ENCODE data around the gene ALPK3.

The ALPK3 gene

GRCh38 chr15:84824260-84825007 lies 7.3 kb downstream of the ALPK3 start:
- DNase-seq (ENCODE audit: low read depth in 2 of 2) = no peak

DNA sequence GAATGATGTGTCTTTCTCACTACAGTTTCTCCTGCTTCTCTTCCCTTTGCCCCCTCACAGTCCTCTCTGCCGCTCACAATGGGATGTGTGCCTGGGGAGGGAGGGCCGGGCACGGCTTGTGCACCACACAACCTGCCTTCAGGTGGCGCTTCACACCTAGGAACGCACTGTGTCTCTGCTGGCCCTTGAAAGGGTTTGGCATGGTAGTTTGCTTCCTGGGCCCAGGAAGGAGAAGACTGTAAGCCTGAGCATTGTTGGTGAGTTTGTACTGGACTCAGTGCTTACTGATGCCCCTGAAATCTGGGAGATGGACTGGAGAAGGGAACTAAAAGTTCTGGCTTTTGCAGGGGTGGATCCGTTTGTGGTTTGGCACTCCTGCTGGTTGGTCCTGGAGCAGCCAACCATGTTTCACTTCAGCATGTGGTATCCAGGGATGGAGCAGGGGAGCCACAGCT lies 9.2 kb downstream of the ALPK3 start:
- DNase-seq (ENCODE audit: low read depth in 2 of 2) = no peak

GRCh38 chr15:84827246-84827645 lies 10.1 kb downstream of the ALPK3 start:
- no peak for DNase-seq (ENCODE audit: low read depth in 2 of 2)

GRCh38 chr15:84828086-84828908 lies 11.1 kb downstream of the ALPK3 start:
- no peak for DNase-seq (ENCODE audit: low read depth in 2 of 2)

- no peak for DNase-seq (ENCODE audit: low read depth in 2 of 2)
Measured at GRCh38 chr15:84829428-84829827, 12.3 kb downstream of the ALPK3 start.

DNA sequence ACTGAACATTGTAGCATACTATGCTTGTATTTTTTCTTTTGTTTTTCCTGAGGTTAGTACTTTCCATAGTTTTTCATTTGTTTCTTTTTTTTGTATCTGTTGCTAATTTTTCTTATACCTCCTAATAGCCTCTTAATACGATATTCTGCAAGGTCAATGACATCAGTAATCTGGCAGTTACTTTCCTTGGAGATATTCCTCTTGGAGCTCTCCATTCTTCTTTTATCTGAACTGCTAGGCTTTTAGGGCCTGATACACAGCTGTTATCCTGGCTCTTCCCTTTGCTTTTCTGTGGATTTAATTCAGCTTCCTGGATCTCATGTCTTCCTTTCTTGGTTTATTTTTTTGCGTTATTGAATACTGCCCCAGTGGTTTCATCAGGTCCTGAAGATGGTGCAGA lies 12.9 kb downstream of the ALPK3 start:
- DNase-seq (ENCODE audit: low read depth in 2 of 2) = no peak

DNA sequence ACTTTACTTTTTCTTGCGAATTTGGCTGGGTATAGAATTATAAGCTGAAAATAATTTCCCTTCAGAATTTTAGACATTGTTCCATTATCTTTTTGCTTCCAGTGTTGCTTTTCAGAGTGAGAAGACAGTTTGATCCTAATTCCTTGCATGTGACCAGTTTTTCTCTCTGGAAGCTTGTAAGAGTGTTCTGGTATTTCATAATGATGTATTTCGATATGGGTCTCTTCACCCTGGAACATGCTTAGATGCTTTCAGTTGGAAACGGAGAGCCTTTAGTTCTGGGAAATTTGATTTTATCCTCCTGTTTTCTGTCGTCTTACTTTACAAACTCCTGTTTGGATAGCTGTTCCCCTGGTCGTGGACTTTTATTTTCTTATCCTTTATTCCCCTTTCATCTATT lies 13.9 kb downstream of the ALPK3 start:
- no peak for DNase-seq (ENCODE audit: low read depth in 2 of 2)

DNA sequence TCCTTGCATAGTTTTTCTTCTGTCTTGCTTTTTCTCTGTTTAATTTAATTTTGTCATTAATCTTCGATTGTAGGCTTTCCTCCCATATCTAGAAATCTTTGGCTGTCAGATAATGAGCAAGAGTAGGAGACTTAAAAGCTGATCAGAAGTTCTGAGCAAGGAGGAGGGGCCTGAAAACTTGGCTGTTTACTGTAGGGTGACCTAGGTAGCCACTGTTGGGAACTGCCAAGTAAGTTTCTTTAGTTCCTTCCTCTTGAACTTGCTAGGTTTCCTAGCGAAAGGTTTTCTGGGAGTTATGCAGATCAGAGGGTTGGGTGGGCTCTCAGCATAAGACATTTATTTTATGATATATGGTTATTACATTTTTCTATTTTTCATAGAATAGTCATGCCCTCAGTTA lies 14.5 kb downstream of the ALPK3 start:
- no peak for DNase-seq (ENCODE audit: low read depth in 2 of 2)

GRCh38 chr15:84832448-84833040 lies 15.4 kb downstream of the ALPK3 start:
- DNase-seq (ENCODE audit: low read depth in 2 of 2) = no peak

- DNase-seq (ENCODE audit: low read depth in 2 of 2) = no peak
Measured at GRCh38 chr15:84833447-84834228, 16.5 kb downstream of the ALPK3 start.

DNA sequence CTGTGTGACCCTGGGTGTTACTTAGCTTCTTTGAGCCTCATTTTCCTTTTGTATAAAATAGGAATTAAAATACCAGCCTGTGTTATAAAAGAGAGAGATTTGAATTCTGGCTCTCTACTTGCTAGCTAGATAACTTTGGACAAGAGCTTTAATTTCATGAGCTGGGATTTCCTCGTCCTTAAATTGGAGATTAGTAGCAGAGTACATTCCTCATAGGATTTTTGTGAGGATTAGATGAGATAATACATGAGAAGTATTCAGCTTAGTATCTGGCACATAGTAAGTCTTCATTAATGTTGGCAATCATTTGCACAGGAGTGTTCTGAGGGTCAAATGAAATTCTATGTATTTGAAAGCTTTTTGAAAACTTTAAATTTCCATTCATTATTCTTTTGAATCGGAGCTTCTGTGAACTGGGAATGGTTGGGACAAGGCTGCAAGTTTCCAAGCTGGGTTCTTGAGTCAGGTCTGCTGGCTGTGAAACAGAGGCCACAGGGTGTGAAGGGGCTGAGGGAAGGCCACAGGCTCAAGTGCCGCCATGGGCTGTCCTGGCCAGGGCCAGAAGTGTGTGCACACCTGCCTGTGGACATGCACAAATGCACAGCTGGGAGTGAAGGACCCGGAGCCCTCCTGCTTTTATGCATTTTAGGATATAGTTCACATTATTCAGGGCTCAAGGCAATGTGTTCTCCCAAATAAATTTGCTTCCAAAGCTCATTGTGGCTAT lies 17.2 kb downstream of the ALPK3 start:
- no peak for DNase-seq (ENCODE audit: low read depth in 2 of 2)

DNA sequence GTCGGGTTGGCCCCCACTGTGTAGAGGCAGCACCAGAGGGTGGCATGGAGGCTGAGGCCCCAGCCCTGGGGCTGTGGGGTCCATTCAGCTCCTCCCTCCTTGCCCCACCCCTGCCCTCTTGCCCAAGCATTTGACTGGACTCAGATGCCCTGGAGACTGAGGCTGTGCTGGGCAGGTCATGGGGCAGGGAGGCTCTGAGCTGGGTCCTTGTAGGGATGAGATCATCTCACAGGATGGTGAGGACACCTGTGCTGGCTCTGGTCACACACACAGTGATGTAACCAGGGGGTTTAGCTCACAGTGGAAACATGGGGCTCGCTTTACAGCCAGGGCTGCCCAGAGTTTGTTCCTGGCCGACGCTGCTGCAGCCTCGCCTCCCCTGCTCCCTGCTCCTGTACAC lies 17.8 kb downstream of the ALPK3 start:
- DNase-seq (ENCODE audit: low read depth in 2 of 2) = no peak

DNA sequence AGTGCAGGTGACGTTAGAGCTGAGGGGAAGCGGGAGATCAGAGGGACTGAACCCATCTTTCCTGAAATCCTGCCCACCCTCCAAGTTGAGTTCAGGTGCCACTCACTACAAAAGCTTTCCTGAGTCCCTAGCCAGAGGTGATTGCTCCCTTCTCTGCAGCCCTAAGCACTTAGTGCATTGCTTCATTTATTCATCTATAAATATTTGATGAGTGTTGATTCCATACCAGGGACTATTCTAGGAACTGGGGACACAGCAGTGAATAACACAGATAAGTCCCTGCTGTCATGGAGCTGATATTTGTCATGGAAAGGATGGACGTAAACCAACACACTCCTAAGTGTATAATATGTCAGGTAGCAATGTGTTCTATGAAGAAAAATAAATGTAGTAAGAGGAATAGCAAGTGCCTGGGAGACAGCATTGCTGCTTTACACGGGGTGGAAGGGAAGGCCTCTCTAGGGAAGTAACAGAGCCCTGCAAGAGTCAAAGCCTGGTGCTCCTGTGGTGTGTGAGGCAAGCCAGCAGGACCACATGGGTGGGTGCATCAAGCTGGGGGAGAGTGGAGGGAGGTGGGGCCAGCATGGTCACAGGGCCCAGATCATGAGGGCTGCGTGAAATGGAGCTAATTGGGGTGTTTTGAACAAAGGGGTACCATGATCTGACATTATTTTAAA lies 18.6 kb downstream of the ALPK3 start:
- no peak for DNase-seq (ENCODE audit: low read depth in 2 of 2)

GRCh38 chr15:84836844-84837243 lies 19.7 kb downstream of the ALPK3 start:
- no peak for DNase-seq (ENCODE audit: low read depth in 2 of 2)

DNA sequence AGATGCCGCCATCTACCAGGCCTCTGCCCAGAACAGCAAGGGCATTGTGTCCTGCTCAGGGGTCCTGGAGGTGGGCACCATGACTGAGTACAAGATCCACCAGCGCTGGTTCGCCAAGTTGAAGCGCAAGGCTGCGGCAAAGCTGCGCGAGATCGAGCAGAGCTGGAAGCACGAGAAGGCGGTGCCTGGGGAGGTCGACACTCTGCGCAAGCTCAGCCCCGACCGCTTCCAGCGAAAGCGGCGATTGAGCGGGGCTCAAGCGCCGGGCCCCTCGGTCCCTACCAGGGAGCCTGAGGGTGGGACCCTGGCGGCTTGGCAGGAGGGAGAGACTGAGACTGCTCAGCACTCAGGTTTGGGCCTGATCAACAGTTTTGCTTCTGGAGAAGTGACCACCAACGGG lies 22.6 kb downstream of the ALPK3 start:
- no peak for DNase-seq (ENCODE audit: low read depth in 2 of 2)

DNA sequence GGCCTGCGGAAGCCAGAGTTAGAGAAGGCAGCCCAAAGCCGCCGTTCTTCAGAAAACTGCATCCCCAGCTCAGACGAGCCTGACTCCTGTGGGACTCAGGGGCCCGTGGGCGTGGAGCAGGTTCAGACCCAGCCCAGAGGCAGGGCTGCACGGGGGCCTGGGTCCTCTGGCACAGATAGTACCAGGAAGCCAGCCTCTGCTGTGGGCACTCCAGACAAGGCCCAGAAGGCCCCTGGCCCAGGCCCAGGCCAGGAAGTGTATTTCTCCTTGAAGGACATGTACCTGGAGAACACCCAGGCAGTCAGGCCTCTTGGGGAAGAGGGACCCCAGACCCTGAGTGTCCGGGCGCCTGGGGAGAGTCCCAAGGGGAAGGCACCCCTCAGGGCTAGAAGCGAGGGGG lies 23.1 kb downstream of the ALPK3 start:
- DNase-seq (ENCODE audit: low read depth in 2 of 2) = no peak

- DNase-seq (ENCODE audit: low read depth in 2 of 2) = no peak
Measured at GRCh38 chr15:84840741-84841429, 23.7 kb downstream of the ALPK3 start.

DNA sequence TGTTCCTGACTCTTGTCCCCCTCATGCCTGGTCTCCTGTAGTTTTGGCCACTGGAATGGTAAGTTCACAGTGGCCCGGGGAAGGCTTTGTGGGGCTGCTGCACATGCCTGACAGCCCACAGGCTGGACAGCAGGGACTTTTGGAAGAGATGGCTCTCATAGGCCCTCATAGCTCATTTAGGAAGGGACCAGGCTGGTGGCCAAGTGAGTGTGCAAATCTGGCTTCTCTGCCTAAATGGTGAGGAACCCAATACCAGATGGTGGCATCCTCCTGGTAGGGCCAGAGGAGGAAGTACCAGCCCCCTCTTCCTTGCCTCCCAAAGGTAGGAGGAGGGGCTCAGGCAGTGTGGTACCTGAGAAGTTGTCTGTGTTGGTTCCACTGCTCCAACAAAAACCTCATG lies 25.6 kb downstream of the ALPK3 start:
- DNase-seq (ENCODE audit: low read depth in 2 of 2) = no peak

DNA sequence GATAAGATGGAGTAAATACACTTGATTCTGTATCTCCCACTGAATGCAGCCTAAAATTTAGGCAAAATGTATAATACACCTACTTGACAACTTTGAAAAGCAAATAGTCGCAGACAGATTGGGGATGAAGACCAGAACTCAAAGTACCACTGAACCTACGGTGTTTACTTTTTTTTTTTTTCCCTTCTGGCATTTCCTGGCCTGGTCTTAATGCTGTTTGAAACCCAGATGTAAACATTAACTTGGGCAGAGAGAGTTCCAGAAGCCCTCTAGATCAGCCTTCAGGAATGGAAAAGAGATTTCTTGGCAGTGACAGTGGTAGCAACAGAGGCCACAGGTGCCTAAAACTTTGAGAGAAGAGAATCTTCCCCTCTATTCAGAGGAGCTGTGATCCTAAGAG lies 27.8 kb downstream of the ALPK3 start:
- DNase-seq (ENCODE audit: low read depth in 2 of 2) = no peak

DNA sequence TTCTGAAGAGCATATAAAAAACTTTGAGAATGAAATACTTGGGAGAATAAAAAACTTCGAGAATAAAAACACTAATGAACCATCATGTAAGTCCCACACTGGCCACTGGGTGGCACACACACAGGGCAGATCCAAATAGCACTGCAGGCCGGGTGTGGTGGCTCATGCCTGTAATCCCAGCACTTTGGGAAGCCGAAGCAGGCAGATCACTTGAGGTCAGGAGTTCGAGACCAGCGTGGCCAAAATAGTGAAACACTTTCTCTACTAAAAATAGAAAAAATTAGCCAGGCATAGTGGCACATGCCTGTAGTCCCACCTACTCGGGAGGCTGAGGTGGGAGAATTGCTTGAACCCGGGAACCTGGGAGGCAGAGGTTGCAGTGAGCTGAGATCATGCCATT lies 28.5 kb downstream of the ALPK3 start:
- peak; percentile 27 to 30 for DNase-seq (ENCODE audit: low read depth in 2 of 2)

Data from stimulated activated CD4-positive, alpha-beta T cell treated with anti-CD3 and anti-CD28 coated beads, Interleukin-4, amount 100 ng/mL, for 48 hours (primary cell).